GM19193 (cell line): ENCODE data around the gene ACP2.
A peak's percentile ranks its signal among the peaks of the same experiment; 100 is the strongest.

Experiments
- POLR2A ChIP-seq: IDR thresholded peaks from 4 replicates; pipeline ENCODE4 v1.6.1; 2011; ENCODE audit not compliant: insufficient read depth, insufficient read length; ENCODE audit errors: extremely low read depth

The ACP2 gene

GRCh38 chr11:47271961-47272661 is 23.5 kb upstream of the ACP2 start:
- no peak for TF ChIP-seq POLR2A

DNA sequence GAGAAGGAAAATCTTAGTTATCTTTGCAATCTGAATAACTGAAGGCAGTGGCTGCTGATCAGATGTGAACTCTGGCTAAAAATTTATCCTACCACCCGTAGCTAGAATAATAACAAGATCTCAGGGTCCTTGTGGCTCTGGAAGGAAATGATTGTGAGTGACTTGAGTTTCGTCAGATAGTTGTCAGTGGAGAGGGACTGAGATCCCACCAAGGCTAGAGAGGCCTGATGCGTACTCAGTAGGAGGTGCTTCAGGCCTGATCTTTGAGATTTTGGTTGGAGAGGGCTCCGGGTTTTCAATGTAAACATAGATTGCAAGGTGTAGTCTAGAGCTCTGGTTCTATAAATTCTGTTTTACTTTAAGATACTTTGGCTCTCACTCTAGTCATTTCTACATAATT is 22.7 kb upstream of the ACP2 start:
- TF ChIP-seq POLR2A: no peak

DNA sequence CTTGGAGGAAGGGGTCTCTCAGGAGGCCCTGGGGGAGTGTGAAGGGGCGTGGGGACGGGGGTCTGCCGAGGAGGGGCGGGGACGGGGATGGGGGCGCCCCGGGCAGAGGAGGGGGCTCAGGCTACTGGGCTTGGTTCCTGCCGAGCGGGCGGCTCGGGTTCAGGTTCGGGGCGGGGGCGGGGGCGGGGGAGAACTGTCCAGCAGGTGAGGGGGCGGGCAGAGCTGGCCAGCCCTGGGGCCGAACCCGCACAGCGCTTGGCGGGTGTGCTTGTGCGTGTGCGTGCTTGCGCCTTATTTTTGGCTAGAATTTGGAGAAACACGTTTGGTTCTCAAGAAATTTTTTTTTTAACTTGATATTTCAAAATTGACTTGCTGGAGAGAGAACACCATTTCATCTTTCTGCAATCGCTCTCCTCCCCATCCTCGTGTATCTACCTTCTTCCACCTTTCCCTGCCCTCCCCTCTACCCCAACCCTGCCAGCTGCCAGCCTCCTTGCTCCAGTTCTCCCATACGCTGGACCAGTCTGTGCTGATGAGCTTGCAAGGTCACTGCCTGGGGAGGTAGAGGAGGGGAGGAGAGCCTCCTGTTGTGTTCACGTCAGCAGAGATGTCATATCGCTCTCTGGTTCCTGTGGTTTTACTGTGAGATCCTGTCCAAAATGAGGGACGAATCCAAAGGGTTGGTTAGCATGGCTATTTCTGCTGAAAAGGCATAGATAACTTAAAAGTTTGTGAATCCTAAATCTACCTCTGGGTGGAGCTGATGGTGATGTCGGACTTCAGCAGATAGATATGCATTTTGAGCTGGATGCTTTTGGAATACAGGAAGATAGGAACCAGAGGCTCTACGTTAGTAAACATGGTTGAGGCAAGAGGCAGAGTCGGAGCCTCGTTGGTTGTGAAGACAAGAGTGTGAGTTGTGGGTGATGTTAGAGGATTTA is 22.0 kb upstream of the ACP2 start:
- no peak for TF ChIP-seq POLR2A

DNA sequence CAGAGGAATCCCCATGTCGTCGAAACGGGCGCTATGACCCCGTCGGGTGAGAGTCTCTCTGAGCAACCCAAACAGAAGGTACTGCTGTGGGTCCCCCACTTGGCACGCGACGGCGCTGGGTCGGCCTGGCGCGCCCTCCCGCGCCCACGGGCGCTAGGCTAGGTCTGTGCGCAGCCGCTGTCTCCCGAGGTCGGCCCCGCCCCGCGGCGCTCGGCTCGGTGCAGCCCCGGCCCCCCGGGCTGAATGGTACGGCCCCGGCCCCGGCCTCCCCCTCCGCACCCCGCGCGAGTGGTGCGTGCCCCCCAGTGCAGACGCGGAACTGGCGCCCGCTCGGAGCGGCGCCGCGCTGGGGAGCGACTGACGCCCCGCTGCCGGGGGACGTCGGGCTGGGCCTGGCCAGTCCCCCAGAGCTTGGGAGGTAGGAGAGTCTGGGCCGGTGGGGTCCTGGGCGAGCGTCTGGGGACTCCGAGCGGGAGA is 21.3 kb upstream of the ACP2 start, which contains the start of gene MADD:
Gene MADD, plus strand, starts transcription at position 305 of the 477 bp plus-strand sequence.
- TF ChIP-seq POLR2A: peak; percentile 86

- TF ChIP-seq POLR2A: no peak
These were observed 20.6 kb upstream of the ACP2 start for GRCh38 chr11:47269002-47269828.

GRCh38 chr11:47268448-47269001 is 19.9 kb upstream of the ACP2 start:
- TF ChIP-seq POLR2A: no peak

- TF ChIP-seq POLR2A: no peak
These were observed 19.3 kb upstream of the ACP2 start for GRCh38 chr11:47267876-47268275.

- no peak for TF ChIP-seq POLR2A
These were observed 15.9 kb upstream of the ACP2 start for GRCh38 chr11:47264521-47264920.

GRCh38 chr11:47264119-47264518 is 15.5 kb upstream of the ACP2 start:
- no peak for TF ChIP-seq POLR2A

GRCh38 chr11:47261291-47261800 is 12.7 kb upstream of the ACP2 start:
- TF ChIP-seq POLR2A: no peak

DNA sequence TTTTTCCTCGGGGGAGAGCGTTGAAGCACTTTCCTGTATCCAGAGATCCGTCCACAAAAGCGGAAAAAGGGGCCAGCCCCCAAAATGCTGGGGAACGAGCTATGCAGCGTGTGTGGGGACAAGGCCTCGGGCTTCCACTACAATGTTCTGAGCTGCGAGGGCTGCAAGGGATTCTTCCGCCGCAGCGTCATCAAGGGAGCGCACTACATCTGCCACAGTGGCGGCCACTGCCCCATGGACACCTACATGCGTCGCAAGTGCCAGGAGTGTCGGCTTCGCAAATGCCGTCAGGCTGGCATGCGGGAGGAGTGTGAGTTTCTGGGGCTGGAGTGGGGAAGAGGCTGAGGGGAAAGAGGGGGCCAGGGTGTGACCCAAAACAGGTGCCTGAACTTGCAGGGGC is 11.8 kb upstream of the ACP2 start:
- no peak for TF ChIP-seq POLR2A

GRCh38 chr11:47259232-47259977 is 10.8 kb upstream of the ACP2 start:
- no peak for TF ChIP-seq POLR2A

- TF ChIP-seq POLR2A: no peak
These were observed 9.8 kb upstream of the ACP2 start for GRCh38 chr11:47258317-47258902.

GRCh38 chr11:47257517-47258316 is 9.1 kb upstream of the ACP2 start, which contains the start of gene NR1H3:
NR1H3 (plus strand) TSS chr11:47257996; CDS start chr11:47259217, 1,221 bp downstream.
- no peak for TF ChIP-seq POLR2A
